Body of pancreas (tissue), 4 donors: ENCODE results near the gene ABHD3. TPM values are rescaled to one million over a fixed set of nuclear protein-coding genes. Genes with fewer than 3 reads are reported as not detected.
"Not testable (repeated sequence)": the region's sequence is repeated elsewhere in the genome, so short reads cannot be mapped to it uniquely, and the experiment has no call there.

Source experiments
- ATAC-seq: fragments of 150-250 bp; one replicate; pipeline ENCODE4 v1.9.1; 2016
- DNase-seq, 4 donors: peaks; one replicate each; pipeline ENCODE4 v3.0.0-alpha.2; 2019
- H3K27ac ChIP-seq, 4 donors: fragments of 200-600 bp; sonication (generic); 1 replicate in 3 of 4; 2 replicates in 1 of 4; pipeline versions ENCODE4 v1.5.1 to v1.6.1; 2016 to 2019; ENCODE audit warnings: mild to moderate bottlenecking in 1 of 4, mixed read lengths in 1 of 4, moderate library complexity in 1 of 4
- H3K27me3 ChIP-seq, 2 donors: fragments of 200-600 bp; sonication (generic); one replicate each; pipeline ENCODE4 v1.6.0; 2016; ENCODE audit warnings: mild to moderate bottlenecking in 1 of 2
- H3K36me3 ChIP-seq, 2 donors: fragments of 200-600 bp; sonication (generic); replicated peaks in 1 of 2; 2 replicates each; pipeline ENCODE4 v1.5.1; 2016; ENCODE audit warnings: low read depth in 2 of 2; ENCODE audit not compliant: insufficient read depth in 1 of 2
- H3K4me1 ChIP-seq: fragments of 200-600 bp; sonication (generic); one replicate; pipeline ENCODE4 v1.6.0; 2016
- H3K4me3 ChIP-seq, 2 donors: fragments of 200-600 bp; sonication (generic); 1 replicate in 1 of 2; 2 replicates in 1 of 2; pipeline ENCODE4 v1.5.1; 2016 to 2019
- H3K9me3 ChIP-seq, 3 donors: fragments of 200-600 bp; sonication (generic); 1 replicate in 2 of 3; 2 replicates in 1 of 3; pipeline ENCODE4 v1.5.1; 2016
- POLR2A ChIP-seq, 3 donors: fragments of 450-650 bp; IDR thresholded peaks; one replicate each; pipeline ENCODE4 v1.6.1; 2016; ENCODE audit warnings: antibody characterized with exemption in 3 of 3, mild to moderate bottlenecking in 2 of 3
- WGBS, 2 donors: methylation state at CpG; one replicate each; pipeline ENCODE4 v1.1.5; 2017; 5-methylcytosine and 5-hydroxymethylcytosine counted together
- intact Hi-C: fragments of 100-400 bp; cut with DNase I; formaldehyde crosslinking; loops from one replicate; pipeline ENCODE4 v1.15.1; 2023
- total RNA-seq, 2 donors: library from RNA; depleted of rRNA; stranded (reverse); fragments of >200 nt; gene quantifications; one replicate each; pipeline ENCODE4 v1.1.0, GENCODE V29; 2016
- TF ChIP-seq, protein P1 (sequence below), 7 experiments: fragments of 450-650 bp in 4 of 7; fragments of 200-600 bp in 3 of 7; sonication (generic) in 3 of 7; IDR thresholded peaks; one replicate each; pipeline ENCODE4 v1.5.1; 2016 to 2019; ENCODE audit warnings: antibody characterized with exemption in 7 of 7

Gene ABHD3
- total RNA-seq, 2 donors from 2014 or later = 1.6 to 19.2 TPM

GRCh38 chr18:21656402-21656801 is 48.2 kb downstream of the ABHD3 start:
- Histone ChIP-seq H3K4me3 (no peak overlapping the region), H3K4me1 (no peaks in the 10 kb centered on the region), H3K9me3 (no peaks in the 10 kb centered on the region), H3K36me3 (no peaks in the 10 kb centered on the region), H3K27ac (no peak overlapping the region), H3K27me3 (no peaks in the 10 kb centered on the region)
- intact Hi-C loops = no loop called here
- ATAC-seq = no peak
- no peak for TF ChIP-seq POLR2A (IDR thresholded peaks at IDR 0.05)
- TF ChIP-seq, protein P1, sequence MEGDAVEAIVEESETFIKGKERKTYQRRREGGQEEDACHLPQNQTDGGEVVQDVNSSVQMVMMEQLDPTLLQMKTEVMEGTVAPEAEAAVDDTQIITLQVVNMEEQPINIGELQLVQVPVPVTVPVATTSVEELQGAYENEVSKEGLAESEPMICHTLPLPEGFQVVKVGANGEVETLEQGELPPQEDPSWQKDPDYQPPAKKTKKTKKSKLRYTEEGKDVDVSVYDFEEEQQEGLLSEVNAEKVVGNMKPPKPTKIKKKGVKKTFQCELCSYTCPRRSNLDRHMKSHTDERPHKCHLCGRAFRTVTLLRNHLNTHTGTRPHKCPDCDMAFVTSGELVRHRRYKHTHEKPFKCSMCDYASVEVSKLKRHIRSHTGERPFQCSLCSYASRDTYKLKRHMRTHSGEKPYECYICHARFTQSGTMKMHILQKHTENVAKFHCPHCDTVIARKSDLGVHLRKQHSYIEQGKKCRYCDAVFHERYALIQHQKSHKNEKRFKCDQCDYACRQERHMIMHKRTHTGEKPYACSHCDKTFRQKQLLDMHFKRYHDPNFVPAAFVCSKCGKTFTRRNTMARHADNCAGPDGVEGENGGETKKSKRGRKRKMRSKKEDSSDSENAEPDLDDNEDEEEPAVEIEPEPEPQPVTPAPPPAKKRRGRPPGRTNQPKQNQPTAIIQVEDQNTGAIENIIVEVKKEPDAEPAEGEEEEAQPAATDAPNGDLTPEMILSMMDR (IDR thresholded peaks at IDR 0.05) = no peak
- no peak for DNase-seq

DNA sequence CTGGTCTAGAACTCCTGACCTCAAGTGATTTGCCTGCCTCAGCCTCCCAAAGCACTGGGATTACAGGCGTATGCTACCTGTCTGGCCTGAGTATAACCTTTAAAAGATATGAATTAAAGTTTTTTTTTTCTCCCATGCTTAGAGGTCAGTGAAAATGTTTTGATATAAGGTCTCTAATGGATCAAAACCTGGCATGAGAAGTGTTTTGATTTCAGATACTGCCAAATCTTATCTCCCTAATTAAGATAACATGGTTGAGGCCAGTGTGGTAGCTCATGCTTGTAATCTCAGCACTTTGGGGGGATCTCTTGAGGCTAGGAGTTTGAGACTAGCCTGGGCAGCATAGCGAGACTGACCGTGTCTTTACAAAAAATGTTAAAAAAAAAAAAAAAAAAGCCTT is 51.2 kb downstream of the ABHD3 start:
- no peak overlapping the region for H3K4me3 ChIP-seq
- intact Hi-C loops = no loop called here
- 85 to 86% methylated on average over 3 of the region's 3 CpGs for WGBS, 2 donors
- TF ChIP-seq POLR2A (IDR thresholded peaks at IDR 0.05) = no peak
- TF ChIP-seq, protein P1 (IDR thresholded peaks at IDR 0.05) = no peak
- H3K36me3 ChIP-seq = no peaks in the 10 kb centered on the region
- DNase-seq (no peak), ATAC-seq (no peak)
- H3K4me1 ChIP-seq = no peaks in the 10 kb centered on the region
- H3K27ac ChIP-seq = no peak overlapping the region
- H3K9me3 ChIP-seq = no peaks in the 10 kb centered on the region
- H3K27me3 ChIP-seq = no peaks in the 10 kb centered on the region

DNA sequence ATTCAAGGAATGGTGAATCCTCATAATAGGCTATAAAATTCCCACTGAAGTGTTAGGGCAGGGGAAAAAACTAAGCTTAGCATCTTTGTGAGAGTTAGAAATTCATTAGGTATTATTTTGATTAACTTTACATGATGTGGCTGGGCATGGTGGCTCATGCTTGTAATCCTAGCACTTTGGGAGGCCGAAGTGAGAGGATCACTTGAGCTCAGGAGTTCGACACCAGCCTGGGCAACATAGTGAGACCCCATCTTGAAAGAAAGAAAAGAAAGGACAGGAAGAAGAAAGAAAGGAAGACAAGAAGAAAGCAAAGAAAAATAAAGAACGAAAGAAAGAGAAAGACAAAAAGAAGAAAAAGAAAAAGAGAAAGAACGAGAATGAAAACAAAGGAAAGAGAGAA is 52.5 kb downstream of the ABHD3 start:
- no peak for DNase-seq
- no peak for ATAC-seq
- Histone ChIP-seq H3K36me3 (no peaks in the 10 kb centered on the region), H3K4me1 (no peaks in the 10 kb centered on the region), H3K27me3 (no peaks in the 10 kb centered on the region), H3K4me3 (no peak overlapping the region), H3K27ac (no peak overlapping the region), H3K9me3 (no peaks in the 10 kb centered on the region)
- TF ChIP-seq POLR2A (IDR thresholded peaks at IDR 0.05) = no peak
- TF ChIP-seq, protein P1 (IDR thresholded peaks at IDR 0.05) = no peak
- intact Hi-C loops = no loop called here
- 89 to 100% methylated on average over 3 to 4 of the region's 4 CpGs for WGBS, 2 donors

DNA sequence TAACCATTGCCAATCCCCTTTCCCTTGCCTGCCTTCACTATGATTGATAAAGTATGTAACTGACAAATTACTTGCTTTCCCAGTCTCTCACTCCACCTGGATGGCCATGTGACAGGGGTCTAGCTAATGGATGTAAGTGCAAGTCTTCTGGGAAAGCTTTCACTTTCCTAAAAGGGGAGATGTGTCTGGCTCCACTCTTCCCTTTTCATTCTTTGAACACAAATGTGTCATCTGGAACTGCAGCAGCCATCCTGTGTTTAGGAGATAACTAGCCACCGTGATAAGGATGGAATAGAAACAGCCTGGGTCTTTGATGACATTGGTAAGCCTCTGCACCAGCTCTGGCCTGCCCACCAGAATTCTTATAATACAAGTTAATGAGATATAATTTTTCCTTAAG is 54.3 kb downstream of the ABHD3 start:
- H3K27ac ChIP-seq = no peak overlapping the region
- 53 to 100% methylated on average over 1 of the region's 1 CpG for WGBS, 2 donors
- H3K9me3 ChIP-seq = no peaks in the 10 kb centered on the region
- no peak for DNase-seq
- H3K4me3 ChIP-seq = no peak overlapping the region
- no peaks in the 10 kb centered on the region for H3K4me1 ChIP-seq
- H3K36me3 ChIP-seq = no peaks in the 10 kb centered on the region
- TF ChIP-seq, protein P1 (IDR thresholded peaks at IDR 0.05) = no peak
- TF ChIP-seq POLR2A (IDR thresholded peaks at IDR 0.05) = no peak
- ATAC-seq = no peak
- intact Hi-C loops = no loop called here
- no peaks in the 10 kb centered on the region for H3K27me3 ChIP-seq

GRCh38 chr18:21640375-21640774 is 64.2 kb downstream of the ABHD3 start:
- H3K36me3 ChIP-seq, H3K4me3 ChIP-seq, H3K27me3 ChIP-seq, H3K9me3 ChIP-seq, H3K4me1 ChIP-seq, ATAC-seq, intact Hi-C loops, DNase-seq, H3K27ac ChIP-seq: not testable (repeated sequence)
- WGBS, 2 donors = 96 to 100% methylated on average over 4 to 5 of the region's 5 CpGs
